ENCODE measurements around the gene FTO.
A peak's percentile ranks its signal among the peaks of the same experiment; 100 is the strongest.

FTO gene

GRCh38 chr16:53756275-53756996, 52.5 kb downstream of the FTO start:
- DNase-seq: no peak

GRCh38 chr16:53757971-53758609, 54.1 kb downstream of the FTO start:
- DNase-seq: no peak

DNA sequence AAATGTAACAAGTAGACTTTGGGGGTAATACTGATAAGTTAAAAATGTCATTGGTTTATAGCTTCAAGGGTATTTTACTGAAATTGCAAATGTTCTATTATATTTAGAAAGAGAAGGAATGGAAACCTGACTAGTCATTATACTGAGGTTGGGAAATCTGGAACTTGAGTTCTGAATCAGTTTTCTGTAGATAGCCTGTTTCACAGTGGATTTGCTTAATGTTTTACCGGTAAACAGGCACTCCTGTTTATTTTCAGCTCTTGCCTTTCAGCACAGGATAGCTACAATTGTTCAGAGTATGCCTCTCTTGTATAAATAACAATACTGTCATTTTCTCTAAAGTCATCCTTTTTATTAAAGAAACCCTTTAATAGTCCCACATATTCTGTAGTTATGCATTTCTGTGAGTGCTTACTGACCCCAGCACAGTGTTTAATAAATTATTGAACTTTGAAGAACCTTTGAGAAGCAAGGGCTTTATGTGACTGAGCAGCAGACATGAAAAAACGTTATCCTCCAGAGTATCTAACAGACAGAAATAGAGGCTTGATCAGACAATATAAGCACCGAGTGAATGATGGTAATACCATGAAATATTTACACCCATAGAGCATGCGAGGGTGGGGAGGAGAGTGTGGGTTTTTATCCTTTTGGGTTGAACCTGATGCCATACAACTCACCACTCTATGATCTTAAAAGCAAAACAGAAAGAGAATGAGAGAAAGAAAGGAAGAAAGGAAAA, 58.2 kb downstream of the FTO start:
- no peak for DNase-seq

DNA sequence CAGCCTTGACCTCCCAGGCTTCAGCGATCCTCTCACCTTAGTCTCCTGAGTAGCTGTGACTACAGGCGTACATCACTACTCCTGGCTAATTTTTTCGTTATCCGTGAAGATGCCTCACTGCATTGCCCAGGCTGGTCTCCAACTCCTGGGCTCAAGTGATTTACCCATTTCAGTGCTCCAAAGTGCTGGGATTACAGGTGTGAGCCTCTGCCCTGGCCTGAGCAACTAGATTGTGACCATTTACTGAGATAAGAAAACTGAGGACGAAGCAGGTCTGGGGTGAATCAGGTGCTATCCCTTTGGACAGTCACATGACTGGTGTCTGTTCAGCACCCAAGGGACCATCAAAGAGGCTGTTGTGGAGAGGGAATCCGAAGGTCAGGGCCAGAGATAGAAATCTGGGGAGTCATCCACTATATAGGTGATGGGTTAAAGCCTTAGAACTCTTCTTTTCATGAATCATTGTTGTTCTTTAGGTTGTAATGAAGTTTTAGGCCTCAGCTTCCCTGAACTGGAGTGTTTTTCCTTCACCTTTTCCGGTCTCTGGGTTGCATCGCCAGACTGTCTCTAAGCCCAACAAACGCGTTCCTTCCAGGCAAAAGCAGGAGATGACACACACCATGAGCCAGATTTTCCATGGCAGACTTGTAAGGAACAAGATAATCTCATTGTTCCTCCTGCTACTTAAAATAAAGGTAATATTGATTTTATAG, 62.5 kb downstream of the FTO start:
- no peak for DNase-seq

GRCh38 chr16:53768167-53768566, 64.2 kb downstream of the FTO start:
- no peak for DNase-seq

DNA sequence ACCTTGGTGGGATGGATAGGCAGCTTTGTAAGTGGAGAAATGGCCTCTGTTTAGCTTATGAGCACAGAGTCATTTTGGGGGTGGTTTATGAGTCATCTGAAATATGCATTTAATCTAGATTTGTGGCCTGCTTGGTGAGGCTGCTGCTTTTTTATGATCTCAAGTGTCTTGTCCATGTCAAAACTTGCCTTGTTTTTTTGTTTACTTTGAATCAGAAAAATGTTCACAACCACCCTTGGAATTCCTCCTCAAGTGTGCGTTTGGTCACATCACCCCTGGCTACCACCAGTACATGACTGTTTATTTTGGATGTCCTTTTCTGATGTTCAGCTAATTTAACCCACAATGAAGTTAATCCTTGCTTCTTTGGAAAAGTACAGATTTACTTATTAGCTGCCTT, 64.6 kb downstream of the FTO start:
- no peak for DNase-seq

- DNase-seq: no peak
These were observed 65.2 kb downstream of the FTO start for GRCh38 chr16:53769185-53769584.

- no peak for DNase-seq
These were observed 65.8 kb downstream of the FTO start for GRCh38 chr16:53769787-53770186.

GRCh38 chr16:53770641-53771040, 66.7 kb downstream of the FTO start:
- DNase-seq: no peak

GRCh38 chr16:53771655-53772497, 67.9 kb downstream of the FTO start:
- no peak for DNase-seq

GRCh38 chr16:53773150-53773846, 69.3 kb downstream of the FTO start:
- peak; percentile 34 for DNase-seq

- no peak for DNase-seq
These were observed 69.9 kb downstream of the FTO start for GRCh38 chr16:53773881-53774280.

DNA sequence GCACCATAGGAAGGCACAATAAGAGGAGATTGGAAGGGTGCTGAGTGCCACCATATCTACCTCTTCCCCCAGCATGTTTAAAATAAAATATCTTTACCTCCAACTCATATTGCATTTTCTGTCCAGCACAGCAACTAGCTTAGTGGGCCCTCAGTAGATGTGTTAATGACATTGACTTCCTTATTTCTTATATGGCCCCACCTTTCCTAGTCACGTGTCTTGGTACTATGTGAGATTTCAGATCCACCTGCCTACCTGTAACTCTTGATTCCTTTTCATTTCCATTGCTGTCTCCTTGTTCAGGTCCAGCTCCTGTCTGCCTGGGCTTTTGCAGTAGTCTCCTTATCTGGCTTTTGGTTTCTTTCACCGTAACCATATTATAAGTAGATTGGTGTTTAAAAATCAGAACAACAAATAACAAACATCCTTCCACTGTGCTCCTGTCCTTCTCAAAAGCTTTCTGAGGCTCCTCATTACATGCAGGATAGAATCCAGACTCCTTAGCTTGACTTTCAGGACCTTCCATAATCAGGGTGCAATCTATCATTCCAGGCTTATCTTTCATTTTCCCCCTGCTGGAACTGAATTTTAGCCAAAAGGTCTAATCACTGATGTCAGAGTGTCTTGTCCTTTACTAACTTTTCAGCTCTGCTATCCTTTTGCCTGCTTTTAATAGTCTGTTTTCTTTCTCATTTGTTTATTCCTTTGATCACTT, 71.3 kb downstream of the FTO start:
- no peak for DNase-seq

GRCh38 chr16:53775821-53776431, 72.0 kb downstream of the FTO start:
- peak; percentile 26 for DNase-seq

DNA sequence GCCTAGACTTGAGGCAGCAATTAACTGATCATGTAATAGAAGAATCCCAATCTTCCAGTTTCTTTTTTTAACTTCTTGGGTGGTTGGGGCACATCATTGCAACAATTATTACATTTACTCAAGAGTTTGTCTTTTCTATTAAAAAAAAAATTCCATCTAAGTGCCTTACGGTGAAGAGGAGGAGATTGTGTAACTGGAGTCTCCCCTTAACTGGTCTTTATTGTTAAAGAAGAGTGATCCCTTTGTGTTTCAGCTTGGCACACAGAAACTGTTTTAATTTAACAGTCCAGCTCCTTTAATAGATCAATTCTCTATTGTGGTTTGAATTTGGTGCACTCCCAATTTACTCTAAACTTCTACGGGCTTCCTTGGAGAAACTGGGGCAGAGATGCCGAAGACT, 75.2 kb downstream of the FTO start:
- DNase-seq: no peak

DNA sequence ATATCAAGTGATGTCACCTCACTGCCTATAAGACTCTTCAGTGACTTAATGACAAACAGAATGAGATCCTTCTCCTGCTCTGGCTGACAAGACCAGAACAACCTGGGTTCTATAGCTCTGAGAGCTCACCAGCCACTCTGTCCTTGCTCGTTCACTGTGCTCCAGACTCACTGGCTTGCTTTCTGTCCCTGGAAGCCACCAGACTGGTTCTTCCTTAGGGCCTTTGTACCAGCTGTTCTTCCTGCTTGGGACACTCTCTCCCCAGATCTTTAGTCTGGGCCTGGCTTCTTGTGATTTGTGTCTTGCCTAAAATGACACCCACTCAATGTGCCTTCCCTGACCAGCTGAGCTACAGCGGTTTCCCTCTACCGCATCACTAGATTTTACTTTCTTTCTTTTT, 76.1 kb downstream of the FTO start:
- no peak for DNase-seq

- no peak for DNase-seq
These were observed 77.2 kb downstream of the FTO start for GRCh38 chr16:53781023-53781605.

DNA sequence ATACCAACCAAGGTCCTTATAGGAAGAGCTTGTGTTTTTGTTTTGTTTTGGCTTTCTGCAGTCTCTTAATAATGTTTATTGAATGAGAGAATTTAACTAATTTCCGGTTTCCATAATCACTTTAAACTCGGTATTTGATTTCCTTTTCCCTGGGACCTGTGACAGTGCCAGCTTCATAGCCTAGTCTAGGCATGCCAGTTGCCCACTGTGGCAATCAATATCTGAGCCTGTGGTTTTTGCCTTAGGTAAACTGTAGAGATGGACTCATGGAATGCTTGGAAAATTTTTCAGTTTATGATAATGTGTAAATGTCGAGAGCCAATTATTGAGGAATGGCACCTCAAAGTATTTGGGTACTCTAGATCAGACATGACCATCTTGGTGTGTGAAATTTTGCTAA, 78.2 kb downstream of the FTO start:
- no peak for DNase-seq

- no peak for DNase-seq
These were observed 80.3 kb downstream of the FTO start for GRCh38 chr16:53784291-53784690.

GRCh38 chr16:53785044-53785443, 81.1 kb downstream of the FTO start:
- DNase-seq: peak; percentile 26

Measured in NCI-H2029 treated with DMSO at 0.1 percent for 48 hours (cell line).